CD4-positive, alpha-beta T cell (primary cell): ENCODE results near the gene PRKCB. TPM values are rescaled to one million over a fixed set of nuclear protein-coding genes. Genes with fewer than 3 reads are reported as not detected.
"Not testable (repeated sequence)": the region's sequence is repeated elsewhere in the genome, so short reads cannot be mapped to it uniquely, and the experiment has no call there.

Source experiments
- ATAC-seq: fragments of 200-7000 bp; cut with Tn5 transposase; one replicate; pipeline ENCODE4 v1.10.0; 2022; ENCODE audit warnings: mild to moderate bottlenecking; ENCODE audit not compliant: poor library complexity
- CTCF ChIA-PET: fragments of 350-600 bp; sonication (Branson Sonifier 250); formaldehyde crosslinking; loops from one replicate; lab custom pipeline; 2021; ENCODE audit warnings: antibody characterized with exemption, inconsistent platforms; lab: Charles Lee
- POLR2A ChIA-PET: fragments of 350-600 bp; sonication (Branson Sonifier 250); formaldehyde crosslinking; loops from one replicate; lab custom pipeline; 2021; ENCODE audit warnings: antibody characterized with exemption, inconsistent platforms; lab: Charles Lee
- DNase-seq, 14 experiments: peaks; one replicate each; pipeline ENCODE4 v3.0.0-alpha.2; 2013 to 2020; ENCODE audit warnings: mixed read lengths in 2 of 14
- H3K27ac ChIP-seq, 2 donors: one replicate each; pipeline versions ENCODE4 v1.5.1 to v1.7.0; 2013; ENCODE audit warnings: low read length in 2 of 2, low read depth in 1 of 2, mild to moderate bottlenecking in 1 of 2
- H3K27me3 ChIP-seq, 2 experiments: 1 replicate in 1 of 2; 2 replicates in 1 of 2; pipeline versions ENCODE4 v1.6.1 to v1.7.0; 2013; ENCODE audit warnings: low read length in 2 of 2, control low read depth in 1 of 2, mild to moderate bottlenecking in 1 of 2, moderate library complexity in 1 of 2; ENCODE audit not compliant: insufficient read depth in 2 of 2, control insufficient read depth in 1 of 2
- H3K36me3 ChIP-seq: one replicate; pipeline ENCODE4 v1.6.1; 2013; ENCODE audit warnings: low read length, control low read depth; ENCODE audit not compliant: insufficient read depth
- H3K4me1 ChIP-seq: one replicate; pipeline ENCODE4 v1.6.1; 2013; ENCODE audit warnings: low read length, control low read depth; ENCODE audit not compliant: insufficient read depth
- H3K4me3 ChIP-seq: one replicate; pipeline ENCODE4 v1.5.1; 2013; ENCODE audit warnings: mild to moderate bottlenecking, low read length, moderate library complexity
- H3K9me3 ChIP-seq, 2 experiments: 1 replicate in 1 of 2; 2 replicates in 1 of 2; pipeline versions ENCODE4 v1.6.1 to v1.7.0; 2013; ENCODE audit warnings: low read length in 2 of 2, mild to moderate bottlenecking in 2 of 2, control low read depth in 1 of 2, moderate library complexity in 1 of 2; ENCODE audit not compliant: control insufficient read depth in 1 of 2, insufficient read depth in 1 of 2
- H3K27ac Mint-ChIP-seq: one replicate; pipeline ENCODE4 v1.8.0; 2020; ENCODE audit warnings: mixed read lengths
- H3K27me3 Mint-ChIP-seq: one replicate; pipeline ENCODE4 v1.8.0; 2021; ENCODE audit warnings: mixed read lengths
- H3K36me3 Mint-ChIP-seq: one replicate; pipeline ENCODE4 v1.8.0; 2021; ENCODE audit warnings: low read depth, mixed read lengths
- H3K4me1 Mint-ChIP-seq: one replicate; pipeline ENCODE4 v1.8.0; 2021; ENCODE audit warnings: low read depth, mixed read lengths
- H3K4me3 Mint-ChIP-seq: one replicate; pipeline ENCODE4 v1.8.0; 2020; ENCODE audit warnings: mild to moderate bottlenecking, mixed read lengths
- H3K9me3 Mint-ChIP-seq: one replicate; pipeline ENCODE4 v1.8.0; 2020; ENCODE audit warnings: mixed read lengths
- CTCF ChIP-seq: fragments of 200-600 bp; IDR thresholded peaks from one replicate; pipeline ENCODE4 v1.8.0; 2022; ENCODE audit warnings: antibody characterized with exemption, mild to moderate bottlenecking
- intact Hi-C, 2 experiments: fragments of 100-400 bp; cut with DNase I in 1 of 2; cut with micrococcal nuclease in 1 of 2; formaldehyde crosslinking; loops; one replicate each; pipeline versions ENCODE4 v1.15.1 to v1.9.0; 2023 to 2025; cut with DNase I, micrococcal nuclease
- total RNA-seq, 174 experiments: library from RNA in 2 of 174; stranded (reverse) in 2 of 174; gene quantifications; one replicate each; pipeline ENCODE4 v1.2.3 and lab custom pipeline; 2021 to 2026

The PRKCB gene
- total RNA-seq, 2 experiments from 2014 or later, result 64.7 TPM

- H3K9me3 ChIP-seq, result no peaks in the 10 kb centered on the region
- ChIA-PET CTCF (interaction anchor here (1.1 kb wide), 1 partner anchor 102 kb away, joined by 3 read pairs; no protein-coding TSS in a partner anchor), POLR2A (no interaction called here)
- Mint-ChIP-seq H3K36me3 (peaks cover 4% of the 10 kb centered on the region), H3K9me3 (no peaks in the 10 kb centered on the region), H3K27me3 (no peaks in the 10 kb centered on the region), H3K27ac (no peak overlapping the region), H3K4me1 (peaks cover 60% of the 10 kb centered on the region), H3K4me3 (no peak overlapping the region)
- H3K36me3 ChIP-seq, result peaks cover 2% of the 10 kb centered on the region
- no peak overlapping the region for H3K4me3 ChIP-seq
- intact Hi-C loops, result loop anchor here in 1 of 2 experiments (10.0 kb wide), 1 partner anchor 46 kb away; no protein-coding TSS in a partner anchor
- H3K4me1 ChIP-seq, result peaks cover 18% of the 10 kb centered on the region
- DNase-seq (no peak), ATAC-seq (no peak)
- H3K27ac ChIP-seq, result no peak overlapping the region
- H3K27me3 ChIP-seq, result no peaks in the 10 kb centered on the region
- no peak for TF ChIP-seq CTCF
Observed at GRCh38 chr16:23908790-23909189, 73.0 kb downstream of the PRKCB start.

GRCh38 chr16:23909792-23910418 is 74.1 kb downstream of the PRKCB start:
- no peak overlapping the region for H3K27ac ChIP-seq
- H3K27me3 Mint-ChIP-seq, result no peaks in the 10 kb centered on the region
- no peaks in the 10 kb centered on the region for H3K36me3 ChIP-seq
- H3K36me3 Mint-ChIP-seq, result peaks cover 4% of the 10 kb centered on the region
- H3K9me3 ChIP-seq, result no peaks in the 10 kb centered on the region
- H3K4me1 Mint-ChIP-seq, result peaks cover 63% of the 10 kb centered on the region
- H3K27ac Mint-ChIP-seq, result peak overlapping the region; percentile 10
- no peaks in the 10 kb centered on the region for H3K27me3 ChIP-seq
- peaks cover 24% of the 10 kb centered on the region for H3K4me1 ChIP-seq
- H3K4me3 Mint-ChIP-seq, result no peak overlapping the region
- TF ChIP-seq CTCF, result no peak
- no peak for ATAC-seq
- intact Hi-C loops, result loop anchor here in 1 of 2 experiments (10.0 kb wide), 1 partner anchor 45 kb away; no protein-coding TSS in a partner anchor
- H3K9me3 Mint-ChIP-seq, result no peaks in the 10 kb centered on the region
- no peak overlapping the region for H3K4me3 ChIP-seq
- DNase-seq, result no peak
- ChIA-PET POLR2A (no interaction called here), CTCF (no interaction called here)

- ChIA-PET CTCF (interaction anchor here (0.6 kb wide), 1 partner anchor 21 kb away, joined by 3 read pairs; no protein-coding TSS in a partner anchor), POLR2A (interaction anchor here (1.5 kb wide), 1 partner anchor 10 kb away, joined by 3 read pairs; no protein-coding TSS in a partner anchor)
- no peaks in the 10 kb centered on the region for H3K9me3 Mint-ChIP-seq
- no peak overlapping the region for H3K27ac ChIP-seq
- H3K4me1 ChIP-seq, result peaks cover 11% of the 10 kb centered on the region
- no peak for ATAC-seq
- peaks cover 40% of the 10 kb centered on the region for H3K4me1 Mint-ChIP-seq
- intact Hi-C loops, result no loop called here
- H3K9me3 ChIP-seq, result no peaks in the 10 kb centered on the region
- H3K4me3 ChIP-seq, result no peak overlapping the region
- H3K27ac Mint-ChIP-seq, result no peak overlapping the region
- DNase-seq, result no peak
- no peaks in the 10 kb centered on the region for H3K36me3 ChIP-seq
- no peak overlapping the region for H3K4me3 Mint-ChIP-seq
- no peaks in the 10 kb centered on the region for H3K27me3 Mint-ChIP-seq
- peaks cover 28% of the 10 kb centered on the region for H3K36me3 Mint-ChIP-seq
- TF ChIP-seq CTCF, result no peak
- H3K27me3 ChIP-seq, result no peaks in the 10 kb centered on the region
Observed at GRCh38 chr16:23914946-23915530, 79.3 kb downstream of the PRKCB start.

GRCh38 chr16:23916552-23916951 is 80.8 kb downstream of the PRKCB start:
- H3K27ac ChIP-seq, CTCF ChIA-PET, H3K4me3 ChIP-seq, DNase-seq, H3K9me3 Mint-ChIP-seq, ATAC-seq, H3K36me3 ChIP-seq, H3K27me3 Mint-ChIP-seq, H3K4me3 Mint-ChIP-seq, intact Hi-C loops, H3K27ac Mint-ChIP-seq, H3K9me3 ChIP-seq, H3K27me3 ChIP-seq: not testable (repeated sequence)
- H3K4me1 ChIP-seq, result peaks cover 19% of the 10 kb centered on the region
- peaks cover 52% of the 10 kb centered on the region for H3K4me1 Mint-ChIP-seq
- POLR2A ChIA-PET, result interaction anchor here (1.3 kb wide), 1 partner anchor 90 kb away, joined by 4 read pairs; no protein-coding TSS in a partner anchor
- H3K36me3 Mint-ChIP-seq, result peaks cover 25% of the 10 kb centered on the region
